Fibroblast of lung (primary cell): ENCODE results near the gene MYO19. TPM values are rescaled to one million over a fixed set of nuclear protein-coding genes. Genes with fewer than 3 reads are reported as not detected.

Experiments used
- DNase-seq, 2 donors: peaks; one replicate each; pipeline versions ENCODE4 v3.0.0 to v3.0.0-alpha.2; 2010; ENCODE audit warnings: low read depth in 2 of 2
- H2AFZ ChIP-seq: 2 replicates; pipeline ENCODE4 v1.5.1; 2012; ENCODE audit warnings: low read length, control low read depth, inconsistent platforms
- H3K27ac ChIP-seq: 2 replicates; pipeline ENCODE4 v1.5.1; 2011; ENCODE audit warnings: low read length, control low read depth; ENCODE audit not compliant: insufficient read depth
- H3K27me3 ChIP-seq: 2 replicates; pipeline ENCODE4 v1.5.1; 2011; ENCODE audit warnings: mild to moderate bottlenecking, low read length; ENCODE audit not compliant: control insufficient read depth, insufficient read depth
- H3K36me3 ChIP-seq: 2 replicates; pipeline ENCODE4 v1.5.1; 2011; ENCODE audit warnings: low read length; ENCODE audit not compliant: control insufficient read depth, insufficient read depth
- H3K4me1 ChIP-seq: 2 replicates; pipeline ENCODE4 v1.5.1; 2011; ENCODE audit warnings: low read length; ENCODE audit not compliant: control insufficient read depth, insufficient read depth; ENCODE audit errors: extremely low read depth
- H3K4me2 ChIP-seq: 2 replicates; pipeline ENCODE4 v1.5.1; 2011; ENCODE audit warnings: low read length, control low read depth; ENCODE audit not compliant: insufficient read depth; ENCODE audit errors: extremely low read depth
- H3K4me3 ChIP-seq, 4 experiments: fragments of 200-600 bp in 1 of 4; sonication (generic) in 1 of 4; replicated peaks in 1 of 4; 2 replicates each; pipeline ENCODE4 v1.5.1; 2011 to 2016; ENCODE audit warnings: low read length in 4 of 4, low read depth in 3 of 4, mild to moderate bottlenecking in 3 of 4, control low read depth in 2 of 4, inconsistent platforms in 1 of 4, mixed read lengths in 1 of 4; ENCODE audit not compliant: insufficient read depth in 1 of 4; ENCODE audit errors: control extremely low read depth in 1 of 4
- H3K79me2 ChIP-seq: 2 replicates; pipeline ENCODE4 v1.5.1; 2012; ENCODE audit warnings: mild to moderate bottlenecking, low read length, inconsistent platforms; ENCODE audit not compliant: control insufficient read depth, insufficient read depth
- H3K9ac ChIP-seq: 2 replicates; pipeline ENCODE4 v1.5.1; 2011; ENCODE audit warnings: mild to moderate bottlenecking, low read length, control low read depth; ENCODE audit not compliant: insufficient read depth
- H3K9me3 ChIP-seq: 2 replicates; pipeline ENCODE4 v1.5.1; 2012; ENCODE audit warnings: low read depth, low read length; ENCODE audit not compliant: control insufficient read depth, insufficient read depth
- H4K20me1 ChIP-seq: 2 replicates; pipeline ENCODE4 v1.5.1; 2011; ENCODE audit warnings: low read length; ENCODE audit not compliant: control insufficient read depth, insufficient read depth; ENCODE audit errors: extremely low read depth
- EZH2 ChIP-seq: IDR thresholded peaks from 2 replicates; pipeline ENCODE4 v1.5.1; 2012; ENCODE audit warnings: low read length, control low read depth, mild to moderate bottlenecking; ENCODE audit errors: missing control alignments
- polyA plus RNA-seq, 2 donors: library from polyadenylated mRNA; depleted of rRNA in 1 of 2; stranded (reverse) in 1 of 2; unstranded in 1 of 2; fragments of >200 nt; gene quantifications; 2 replicates each; pipeline ENCODE4 v1.2.1, GENCODE V29; 2011 to 2012; ENCODE audit warnings: missing spikeins in 1 of 2
- total RNA-seq: library from RNA; depleted of rRNA; stranded (reverse); fragments of >200 nt; gene quantifications from 2 replicates; pipeline ENCODE4 v1.2.1, GENCODE V29; 2014
- TF ChIP-seq, protein P1 (sequence below), 2 donors: IDR thresholded peaks in 1 of 2; conservative IDR thresholded peaks in 1 of 2; 1 replicate in 1 of 2; 2 replicates in 1 of 2; pipeline ENCODE4 v1.5.1; 2011 to 2012; ENCODE audit warnings: low read length in 2 of 2, control low read depth in 1 of 2, inconsistent platforms in 1 of 2, low read depth in 1 of 2, mild to moderate bottlenecking in 1 of 2

MYO19 gene
- total and polyA plus RNA-seq, 2 donors (not counting 1 experiment from before 2014, with no cell fraction given) = 18.7 to 31.5 TPM

DNA sequence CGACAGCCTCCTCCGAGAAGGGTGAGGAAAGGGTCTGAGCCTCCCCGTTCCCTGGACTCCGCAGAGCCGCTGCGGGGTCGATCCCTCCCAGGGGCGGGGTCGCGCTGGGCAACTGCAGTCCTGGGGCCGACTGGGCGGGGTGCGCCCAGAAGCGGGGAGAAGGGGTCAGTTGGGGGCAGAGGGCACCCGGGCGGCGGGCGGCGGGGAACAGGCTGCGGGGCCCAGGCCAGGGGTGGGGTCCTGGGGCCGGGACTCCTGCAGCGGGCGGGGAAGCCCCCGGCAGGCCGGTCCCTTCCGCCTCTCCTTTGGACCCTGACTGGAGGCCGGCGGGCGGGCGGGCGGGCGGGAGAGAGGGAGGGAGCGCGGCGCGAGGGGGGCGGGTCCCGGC lies 10.4 kb upstream of the MYO19 start:
- no peak overlapping the region for H3K4me2 ChIP-seq
- peaks cover 64% of the 10 kb centered on the region for H3K79me2 ChIP-seq
- peak overlapping the region; percentile 80 for H2AFZ ChIP-seq
- H3K27me3 ChIP-seq = no peaks in the 10 kb centered on the region
- H3K36me3 ChIP-seq = no peaks in the 10 kb centered on the region
- H3K4me1 ChIP-seq = no peaks in the 10 kb centered on the region
- no peaks in the 10 kb centered on the region for H3K9me3 ChIP-seq
- H3K4me3 ChIP-seq = peak overlapping the region; percentile 61 to 100 (median 95)
- no peak for TF ChIP-seq EZH2
- TF ChIP-seq, protein P1, sequence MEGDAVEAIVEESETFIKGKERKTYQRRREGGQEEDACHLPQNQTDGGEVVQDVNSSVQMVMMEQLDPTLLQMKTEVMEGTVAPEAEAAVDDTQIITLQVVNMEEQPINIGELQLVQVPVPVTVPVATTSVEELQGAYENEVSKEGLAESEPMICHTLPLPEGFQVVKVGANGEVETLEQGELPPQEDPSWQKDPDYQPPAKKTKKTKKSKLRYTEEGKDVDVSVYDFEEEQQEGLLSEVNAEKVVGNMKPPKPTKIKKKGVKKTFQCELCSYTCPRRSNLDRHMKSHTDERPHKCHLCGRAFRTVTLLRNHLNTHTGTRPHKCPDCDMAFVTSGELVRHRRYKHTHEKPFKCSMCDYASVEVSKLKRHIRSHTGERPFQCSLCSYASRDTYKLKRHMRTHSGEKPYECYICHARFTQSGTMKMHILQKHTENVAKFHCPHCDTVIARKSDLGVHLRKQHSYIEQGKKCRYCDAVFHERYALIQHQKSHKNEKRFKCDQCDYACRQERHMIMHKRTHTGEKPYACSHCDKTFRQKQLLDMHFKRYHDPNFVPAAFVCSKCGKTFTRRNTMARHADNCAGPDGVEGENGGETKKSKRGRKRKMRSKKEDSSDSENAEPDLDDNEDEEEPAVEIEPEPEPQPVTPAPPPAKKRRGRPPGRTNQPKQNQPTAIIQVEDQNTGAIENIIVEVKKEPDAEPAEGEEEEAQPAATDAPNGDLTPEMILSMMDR (conservative IDR thresholded peaks at IDR 0.05 in 1 of 2, IDR thresholded peaks at IDR 0.05 in 1 of 2; ENCODE audit: low read depth in 1 of 2, low read length in 2 of 2) = no peak
- DNase-seq = no peak
- H4K20me1 ChIP-seq = no peaks in the 10 kb centered on the region
- peak overlapping the region; percentile 99 for H3K27ac ChIP-seq
- H3K9ac ChIP-seq = peak overlapping the region; percentile 99

DNA sequence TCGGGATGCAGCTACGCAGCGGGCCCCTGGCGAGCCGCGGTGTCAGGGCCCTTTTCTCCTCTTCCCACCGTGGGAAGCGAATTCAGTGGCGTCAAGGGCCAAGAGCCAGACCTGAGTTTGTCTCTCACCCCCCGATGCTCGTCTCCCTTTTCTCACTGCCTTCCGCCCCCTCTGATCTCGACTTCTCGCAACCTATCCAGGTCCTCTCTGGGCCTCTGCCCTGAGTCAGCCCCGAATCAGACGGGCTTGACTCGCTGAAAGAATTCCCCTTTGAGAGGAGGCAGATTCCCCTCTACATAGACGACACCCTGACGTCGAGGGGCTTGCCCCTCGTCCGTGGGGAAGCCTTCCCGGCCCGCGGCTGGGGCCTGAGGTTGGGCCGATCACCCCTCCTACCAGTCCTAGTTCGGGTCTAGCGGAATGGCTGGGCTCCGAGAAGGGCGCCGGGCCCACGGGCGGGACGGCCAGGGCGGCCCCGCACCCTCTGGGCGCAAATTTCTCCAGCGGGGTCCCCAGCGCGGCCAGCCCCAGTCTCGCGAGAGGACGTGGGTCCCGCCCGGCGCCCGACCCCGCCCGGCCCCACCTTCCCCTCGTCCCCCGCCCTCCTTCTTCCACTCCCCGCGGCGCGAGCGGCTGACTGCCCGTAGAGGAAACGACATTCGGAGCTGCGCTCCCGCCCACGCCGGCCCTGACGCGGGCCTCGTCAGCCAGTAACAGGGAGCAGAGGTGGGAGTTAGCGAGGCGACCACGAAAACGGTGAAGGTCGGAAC lies 9.8 kb upstream of the MYO19 start, which contains the start of gene GGNBP2:
GGNBP2 (plus strand) TSS at position 613 of the 770 bp plus-strand sequence. CDS start 806 bp downstream, outside the sequence.
- Histone ChIP-seq H3K27me3 (no peaks in the 10 kb centered on the region), H4K20me1 (no peaks in the 10 kb centered on the region), H3K79me2 (peaks cover 59% of the 10 kb centered on the region)

DNA sequence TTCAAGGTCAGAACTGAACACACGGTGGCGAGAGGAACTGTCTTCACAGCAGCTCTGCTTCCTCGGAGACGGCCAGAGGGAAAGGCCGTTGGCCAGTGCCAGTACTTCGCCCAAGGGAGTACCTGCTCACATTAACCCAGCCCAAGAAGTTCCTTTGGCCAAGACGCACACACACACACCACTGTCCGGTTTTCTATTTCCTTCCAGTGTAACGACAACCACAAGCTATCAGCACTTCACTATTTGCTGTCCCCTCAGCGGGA lies 9.3 kb upstream of the MYO19 start:
- peak in 1 of 2 donors; percentile 55 for DNase-seq
- H3K36me3 ChIP-seq = no peaks in the 10 kb centered on the region
- H3K9ac ChIP-seq = peak overlapping the region; percentile 99
- peak overlapping the region; percentile 70 for H3K4me2 ChIP-seq
- H3K27ac ChIP-seq = peak overlapping the region; percentile 99
- peak overlapping the region; percentile 77 for H2AFZ ChIP-seq
- no peaks in the 10 kb centered on the region for H4K20me1 ChIP-seq
- H3K4me3 ChIP-seq = peak overlapping the region; percentile 88 to 100 (median 95)
- no peak for TF ChIP-seq EZH2
- TF ChIP-seq, protein P1 (conservative IDR thresholded peaks at IDR 0.05 in 1 of 2, IDR thresholded peaks at IDR 0.05 in 1 of 2; ENCODE audit: low read depth in 1 of 2, low read length in 2 of 2) = peak in 1 of 2 donors; percentile 15
- no peaks in the 10 kb centered on the region for H3K27me3 ChIP-seq
- peaks cover 54% of the 10 kb centered on the region for H3K79me2 ChIP-seq
- no peaks in the 10 kb centered on the region for H3K9me3 ChIP-seq
- no peaks in the 10 kb centered on the region for H3K4me1 ChIP-seq

More for the DNA sequence above, 9.8 kb upstream of the MYO19 start, which contains the start of gene GGNBP2:
- peak within 1 kb of the TSS; percentile 80 for H2AFZ ChIP-seq
- DNase-seq = peak; percentile 91 to 95
- H3K9me3 ChIP-seq = no peaks in the 10 kb centered on the region
- no peaks in the 10 kb centered on the region for H3K4me1 ChIP-seq
- no peaks in the 10 kb centered on the region for H3K36me3 ChIP-seq
- TF ChIP-seq, protein P1 (conservative IDR thresholded peaks at IDR 0.05 in 1 of 2, IDR thresholded peaks at IDR 0.05 in 1 of 2; ENCODE audit: low read depth in 1 of 2, low read length in 2 of 2) = no peak
- no peak for TF ChIP-seq EZH2
- H3K9ac ChIP-seq = peak within 1 kb of the TSS; percentile 99
- peak within 1 kb of the TSS; percentile 70 for H3K4me2 ChIP-seq
- H3K4me3 ChIP-seq = peak within 1 kb of the TSS; percentile 88 to 100 (median 96)
- peak within 1 kb of the TSS; percentile 99 for H3K27ac ChIP-seq
